Neuronal stem cell (in vitro differentiated cells): Measurements from ENCODE around the gene MLLT10.
"Not testable (repeated sequence)": the region's sequence is repeated elsewhere in the genome, so short reads cannot be mapped to it uniquely, and the experiment has no call there.

Experiments
- DNase-seq: peaks from one replicate; pipeline ENCODE4 v3.0.0-alpha.2; 2013; ENCODE audit warnings: low spot score
- H2AFZ ChIP-seq: one replicate; pipeline ENCODE4 v1.6.1; 2013; ENCODE audit warnings: mild to moderate bottlenecking, low read length, inconsistent platforms
- H2AK5ac ChIP-seq: 2 replicates; pipeline ENCODE4 v1.6.1; 2013; ENCODE audit warnings: low read depth, mild to moderate bottlenecking, inconsistent platforms, low read length, moderate library complexity, mixed read lengths
- H2BK120ac ChIP-seq: 2 replicates; pipeline ENCODE4 v1.6.1; 2013; ENCODE audit warnings: low read depth, mild to moderate bottlenecking, inconsistent platforms, low read length, moderate library complexity, mixed read lengths
- H2BK12ac ChIP-seq: one replicate; pipeline ENCODE4 v1.6.1; 2013; ENCODE audit warnings: low read length, inconsistent platforms
- H2BK15ac ChIP-seq: 2 replicates; pipeline ENCODE4 v1.6.1; 2013; ENCODE audit warnings: mild to moderate bottlenecking, low read length, inconsistent platforms, mixed read lengths
- H2BK5ac ChIP-seq: one replicate; pipeline ENCODE4 v1.6.1; 2013; ENCODE audit warnings: inconsistent platforms, mild to moderate bottlenecking, low read length, moderate library complexity
- H3K14ac ChIP-seq: one replicate; pipeline ENCODE4 v1.6.1; 2013; ENCODE audit warnings: low read length, inconsistent platforms
- H3K18ac ChIP-seq: 2 replicates; pipeline ENCODE4 v1.6.1; 2013; ENCODE audit warnings: low read length, inconsistent platforms
- H3K23ac ChIP-seq: 2 replicates; pipeline ENCODE4 v1.6.1; 2013; ENCODE audit warnings: low read depth, mild to moderate bottlenecking, mixed read lengths, low read length, inconsistent platforms; ENCODE audit not compliant: poor library complexity
- H3K27ac ChIP-seq: replicated peaks from 3 replicates; pipeline ENCODE4 v1.5.1; 2013; ENCODE audit warnings: low read length, inconsistent platforms
- H3K27me3 ChIP-seq, 3 experiments: 2 replicates each; pipeline ENCODE4 v1.6.1; 2013; ENCODE audit warnings: low read length in 3 of 3, mild to moderate bottlenecking in 2 of 3, inconsistent platforms in 1 of 3, low read depth in 1 of 3, mixed read lengths in 1 of 3, moderate library complexity in 1 of 3; ENCODE audit not compliant: control insufficient read depth in 3 of 3, insufficient read depth in 3 of 3
- H3K36me3 ChIP-seq, 2 donors: replicated peaks in 1 of 2; 2 replicates each; pipeline ENCODE4 v1.6.1; 2013; ENCODE audit warnings: low read length in 2 of 2; ENCODE audit not compliant: control insufficient read depth in 2 of 2, insufficient read depth in 2 of 2
- H3K4ac ChIP-seq: 2 replicates; pipeline ENCODE4 v1.6.1; 2013; ENCODE audit warnings: inconsistent platforms, mild to moderate bottlenecking, low read length, moderate library complexity
- H3K4me1 ChIP-seq, 2 donors: 1 replicate in 1 of 2; 2 replicates in 1 of 2; pipeline ENCODE4 v1.6.1; 2013; ENCODE audit warnings: low read length in 2 of 2, low read depth in 1 of 2; ENCODE audit not compliant: control insufficient read depth in 2 of 2, insufficient read depth in 1 of 2
- H3K4me2 ChIP-seq: one replicate; pipeline ENCODE4 v1.6.1; 2013; ENCODE audit warnings: mild to moderate bottlenecking, low read length, inconsistent platforms; ENCODE audit not compliant: insufficient read depth, poor library complexity, severe bottlenecking
- H3K4me3 ChIP-seq, 2 donors: 2 replicates each; pipeline ENCODE4 v1.5.1; 2013; ENCODE audit warnings: low read length in 2 of 2, mild to moderate bottlenecking in 2 of 2, inconsistent platforms in 1 of 2, moderate library complexity in 1 of 2
- H3K79me1 ChIP-seq: one replicate; pipeline ENCODE4 v1.6.1; 2013; ENCODE audit warnings: low read depth, mild to moderate bottlenecking, inconsistent platforms, low read length, moderate library complexity
- H3K9ac ChIP-seq: one replicate; pipeline ENCODE4 v1.6.1; 2013; ENCODE audit warnings: mild to moderate bottlenecking, low read depth, low read length, inconsistent platforms; ENCODE audit not compliant: poor library complexity
- H3K9me3 ChIP-seq, 2 donors: replicated peaks in 1 of 2; 2 replicates each; pipeline versions ENCODE3 to v1.6.1; 2013; ENCODE audit warnings: low read length in 2 of 2, mild to moderate bottlenecking in 2 of 2, inconsistent platforms in 1 of 2, low read depth in 1 of 2, mixed read lengths in 1 of 2, moderate library complexity in 1 of 2; ENCODE audit not compliant: control insufficient read depth in 2 of 2, insufficient read depth in 1 of 2
- H4K8ac ChIP-seq: one replicate; pipeline ENCODE4 v1.6.1; 2013; ENCODE audit warnings: low read depth, mild to moderate bottlenecking, inconsistent platforms, low read length, moderate library complexity
- H4K91ac ChIP-seq: one replicate; pipeline ENCODE4 v1.6.1; 2013; ENCODE audit warnings: low read length, low read depth, mild to moderate bottlenecking, inconsistent platforms; ENCODE audit not compliant: poor library complexity
- WGBS, 2 donors: extraction: QIAGEN DNeasy Blood & Tissue Kit; methylation state at CpG; one replicate each; pipeline ENCODE4 v1.1.7; 2013; ENCODE audit warnings: missing lambda C conversion rate in 2 of 2, mixed read lengths in 1 of 2; ENCODE audit not compliant: insufficient read length in 2 of 2, insufficient replicate concordance in 1 of 2; ENCODE audit errors: extremely low coverage in 2 of 2; 5-methylcytosine and 5-hydroxymethylcytosine counted together

Gene MLLT10

GRCh38 chr10:21552638-21553037 is 18.6 kb downstream of the MLLT10 start:
- no peak overlapping the region for H4K91ac ChIP-seq
- H3K9ac ChIP-seq = no peak overlapping the region
- peaks cover 2 to 5% of the 10 kb centered on the region in 2 donors for H3K9me3 ChIP-seq
- H2AFZ ChIP-seq = no peak overlapping the region
- H3K4ac ChIP-seq = no peak overlapping the region
- H2AK5ac ChIP-seq = no peak overlapping the region
- no peak overlapping the region for H2BK120ac ChIP-seq
- H3K4me2 ChIP-seq = no peak overlapping the region
- H4K8ac ChIP-seq = no peak overlapping the region
- no peaks in the 10 kb centered on the region for H3K27me3 ChIP-seq
- WGBS, 2 donors = no CpG with 5 or more reads among the region's 8 CpGs
- H3K23ac ChIP-seq = no peak overlapping the region
- no peak overlapping the region for H3K27ac ChIP-seq
- H2BK5ac ChIP-seq = no peak overlapping the region
- no peak overlapping the region for H2BK12ac ChIP-seq
- H3K18ac ChIP-seq = no peak overlapping the region
- no peak overlapping the region for H3K4me3 ChIP-seq
- no peak for DNase-seq
- no peaks in the 10 kb centered on the region for H3K79me1 ChIP-seq
- peaks cover 10 to 100% of the 10 kb centered on the region in 2 donors for H3K36me3 ChIP-seq
- no peaks in the 10 kb centered on the region for H3K4me1 ChIP-seq
- no peak overlapping the region for H2BK15ac ChIP-seq
- H3K14ac ChIP-seq = no peak overlapping the region

DNA sequence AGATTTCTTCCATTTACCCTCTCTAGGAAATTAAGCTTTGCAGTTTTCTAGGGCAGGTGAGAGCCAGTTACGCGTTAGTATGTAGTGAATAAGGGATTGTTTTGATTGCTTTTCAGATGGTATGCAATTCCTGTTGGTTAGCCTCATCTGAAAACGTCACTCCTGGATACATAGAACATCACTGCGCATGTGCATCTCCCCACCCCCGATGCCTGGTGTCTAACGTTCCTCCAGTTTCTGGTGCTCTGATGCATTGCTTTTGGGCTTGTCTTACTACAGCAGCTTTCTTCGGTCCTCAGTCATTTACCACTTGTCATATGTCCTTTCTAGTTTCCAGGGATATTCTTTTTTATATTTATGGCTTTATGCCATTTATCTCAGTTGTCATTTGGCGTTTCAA is 22.5 kb downstream of the MLLT10 start:
- Histone ChIP-seq H3K4me1 (no peaks in the 10 kb centered on the region), H3K27ac (no peak overlapping the region), H3K4ac (no peak overlapping the region), H2BK5ac (no peak overlapping the region), H2BK15ac (no peak overlapping the region), H3K27me3 (no peaks in the 10 kb centered on the region), H3K9ac (no peak overlapping the region), H4K91ac (no peak overlapping the region), H3K18ac (no peak overlapping the region), H4K8ac (no peak overlapping the region), H2BK12ac (no peak overlapping the region), H3K36me3 (peaks cover 14 to 98% of the 10 kb centered on the region in 2 donors), H2AFZ (no peak overlapping the region), H3K23ac (no peak overlapping the region), H2BK120ac (no peak overlapping the region), H3K4me2 (no peak overlapping the region), H3K9me3 (peaks cover 2 to 15% of the 10 kb centered on the region in 2 donors), H3K4me3 (no peak overlapping the region), H3K14ac (no peak overlapping the region), H2AK5ac (no peak overlapping the region), H3K79me1 (no peaks in the 10 kb centered on the region)
- WGBS, 2 donors = no CpG with 5 or more reads among the region's 8 CpGs
- no peak for DNase-seq

DNA sequence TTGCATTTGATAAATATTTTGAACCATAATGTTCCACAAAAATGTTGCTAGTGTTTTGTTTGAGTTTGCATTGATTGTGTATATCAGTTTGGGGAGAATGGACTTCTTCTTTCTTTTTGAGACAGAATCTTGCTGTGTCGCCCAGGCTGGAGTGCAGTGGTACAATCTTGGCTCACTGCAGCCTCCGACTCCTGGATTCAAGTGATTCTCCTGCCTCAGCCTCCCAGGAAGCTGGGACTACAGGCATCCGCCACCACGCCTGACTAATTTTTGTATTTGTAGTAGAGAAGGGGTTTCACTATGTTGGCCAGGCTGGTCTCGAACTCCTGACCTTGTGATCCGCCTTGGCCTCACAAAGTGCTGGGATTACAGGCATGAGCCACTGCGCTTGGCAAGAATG is 25.0 kb downstream of the MLLT10 start:
- not testable (repeated sequence) for H4K91ac ChIP-seq, H3K4me3 ChIP-seq, H2BK120ac ChIP-seq, H3K4me1 ChIP-seq, H3K27ac ChIP-seq, H3K4me2 ChIP-seq, H3K9ac ChIP-seq, H3K18ac ChIP-seq, H3K27me3 ChIP-seq, H2BK15ac ChIP-seq, H3K79me1 ChIP-seq, H3K14ac ChIP-seq, DNase-seq, H2BK12ac ChIP-seq, H3K23ac ChIP-seq, H2AK5ac ChIP-seq, H2BK5ac ChIP-seq, H4K8ac ChIP-seq, H2AFZ ChIP-seq, H3K4ac ChIP-seq
- Histone ChIP-seq H3K36me3 (peaks cover 10 to 86% of the 10 kb centered on the region in 2 donors), H3K9me3 (peaks cover 2 to 16% of the 10 kb centered on the region in 2 donors)
- WGBS, 2 donors = no CpG with 5 or more reads among the region's 7 CpGs

GRCh38 chr10:21570761-21571521 is 36.9 kb downstream of the MLLT10 start:
- Histone ChIP-seq H4K8ac (no peak overlapping the region), H2AFZ (no peak overlapping the region)

More at GRCh38 chr10:21570761-21571521, 36.9 kb downstream of the MLLT10 start:
- no peaks in the 10 kb centered on the region for H3K9me3 ChIP-seq
- H3K36me3 ChIP-seq = peaks cover 0 to 43% of the 10 kb centered on the region in 2 donors
- H4K91ac ChIP-seq = no peak overlapping the region
- no peak overlapping the region for H3K23ac ChIP-seq
- WGBS, 2 donors = no CpG with 5 or more reads among the region's 3 CpGs
- H2BK15ac ChIP-seq = no peak overlapping the region
- H3K14ac ChIP-seq = no peak overlapping the region
- no peak overlapping the region for H2BK120ac ChIP-seq
- H3K9ac ChIP-seq = no peak overlapping the region
- H3K4me3 ChIP-seq = no peak overlapping the region
- no peak overlapping the region for H2AK5ac ChIP-seq
- peaks cover 0 to 3% of the 10 kb centered on the region in 2 donors for H3K4me1 ChIP-seq
- no peak overlapping the region for H3K4ac ChIP-seq
- H3K18ac ChIP-seq = no peak overlapping the region
- H2BK12ac ChIP-seq = no peak overlapping the region
- no peak overlapping the region for H3K4me2 ChIP-seq
- no peak overlapping the region for H3K27ac ChIP-seq
- no peaks in the 10 kb centered on the region for H3K27me3 ChIP-seq
- H2BK5ac ChIP-seq = no peak overlapping the region
- DNase-seq = no peak
- peaks cover 2% of the 10 kb centered on the region for H3K79me1 ChIP-seq
